ENCODE measurements around the gene SIAH1.
"Not testable (repeated sequence)": the region's sequence is repeated elsewhere in the genome, so short reads cannot be mapped to it uniquely, and the experiment has no call there.

The SIAH1 gene

DNA sequence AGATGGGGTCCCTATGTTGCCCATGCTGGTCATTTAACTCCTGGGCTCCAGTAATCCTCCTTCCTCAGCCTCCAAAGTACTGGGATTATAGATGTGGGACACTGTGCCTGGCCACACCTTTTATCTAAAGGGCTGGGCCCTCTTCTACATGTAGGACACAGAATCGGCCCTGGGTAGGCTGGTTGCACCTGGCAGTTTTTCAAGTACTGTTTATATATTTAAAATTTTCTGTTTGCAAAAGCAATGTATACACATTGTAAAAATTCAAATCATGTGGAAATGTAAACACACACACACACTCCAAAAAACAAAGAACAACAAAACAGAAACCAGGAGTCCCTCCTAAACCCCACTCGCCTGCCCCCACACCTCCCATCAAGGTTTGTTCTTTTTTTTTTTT, 28.1 kb upstream of the SIAH1 start:
- Histone ChIP-seq H3K9me3 (ENCODE audit: low read length) (peaks cover 3% of the 10 kb centered on the region), H3K4me1 (ENCODE audit: insufficient read depth, low read length) (no peaks in the 10 kb centered on the region)

DNA sequence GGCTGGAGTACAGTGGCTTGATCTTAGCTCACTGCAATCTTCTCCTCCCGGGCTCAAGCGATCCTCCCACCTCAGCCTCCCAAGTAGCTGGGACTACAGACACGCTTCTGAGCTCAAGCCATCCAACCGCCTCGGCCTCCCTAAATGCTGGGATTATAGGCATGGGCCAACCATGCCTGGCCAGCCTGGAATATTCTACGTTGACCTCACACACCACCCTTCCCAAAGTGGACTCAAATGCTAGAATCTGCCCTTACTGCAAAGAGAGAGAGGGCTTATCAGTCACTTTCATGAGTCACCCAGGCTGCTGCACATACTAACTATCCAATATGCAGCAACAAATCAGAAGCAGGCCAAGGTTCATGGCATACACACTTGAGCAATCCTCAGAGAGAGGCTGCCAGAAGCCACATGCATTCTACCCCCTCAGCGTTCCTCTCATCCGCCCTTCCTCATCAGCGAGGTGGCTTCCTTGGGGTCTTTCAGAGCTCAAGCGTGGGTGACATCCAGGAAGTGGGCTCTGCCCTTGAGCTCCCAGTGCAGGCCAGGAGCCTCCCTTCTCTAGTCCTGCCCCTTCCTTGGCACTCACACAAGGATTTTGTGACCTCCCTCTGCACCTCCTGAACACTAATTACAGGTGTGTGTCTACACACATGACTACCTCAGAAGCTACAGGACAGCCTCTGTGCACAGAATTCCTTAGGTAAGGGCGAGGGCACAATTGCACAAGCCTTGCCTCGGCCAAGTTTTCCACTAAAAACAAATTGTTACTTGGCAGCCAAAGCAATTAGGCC, 24.8 kb upstream of the SIAH1 start:
- no peaks in the 10 kb centered on the region for H3K36me3 ChIP-seq (ENCODE audit: insufficient read depth, low read length)
- H3K4me3 ChIP-seq (ENCODE audit: low read length), result no peak overlapping the region
- no peaks in the 10 kb centered on the region for H3K27me3 ChIP-seq (ENCODE audit: insufficient read depth, low read length)
- no peaks in the 10 kb centered on the region for H3K4me1 ChIP-seq (ENCODE audit: insufficient read depth, low read length)
- no peaks in the 10 kb centered on the region for H3K9me3 ChIP-seq (ENCODE audit: low read length)
- no peak overlapping the region for H2AFZ ChIP-seq (ENCODE audit: low read depth, low read length)

More for the DNA sequence above, 28.1 kb upstream of the SIAH1 start:
- H3K27me3 ChIP-seq (ENCODE audit: insufficient read depth, low read length), result no peaks in the 10 kb centered on the region
- H3K4me3 ChIP-seq (ENCODE audit: low read length), result no peak overlapping the region
- no peak overlapping the region for H2AFZ ChIP-seq (ENCODE audit: low read depth, low read length)
- no peaks in the 10 kb centered on the region for H3K36me3 ChIP-seq (ENCODE audit: insufficient read depth, low read length)

DNA sequence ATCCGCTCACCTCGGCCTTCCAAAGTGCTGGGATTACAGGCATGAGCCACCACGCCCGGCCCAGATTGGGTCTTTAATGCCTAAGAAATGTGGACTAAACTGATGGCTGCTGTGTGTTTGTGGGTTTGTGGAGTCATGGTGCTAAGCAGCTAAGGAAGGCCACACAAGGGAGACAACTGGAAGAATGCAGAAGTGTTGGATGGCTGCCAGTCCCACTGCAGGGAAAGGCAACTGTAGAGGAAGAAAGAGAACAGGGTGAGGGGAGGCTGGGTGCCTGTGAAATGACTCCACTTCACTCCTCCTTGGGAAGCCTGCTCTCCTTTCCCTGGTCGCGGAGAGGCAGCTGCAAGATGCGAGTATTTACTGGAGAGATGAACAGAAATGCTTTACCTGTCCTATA, 23.5 kb upstream of the SIAH1 start:
- no peaks in the 10 kb centered on the region for H3K27me3 ChIP-seq (ENCODE audit: insufficient read depth, low read length)
- H3K4me1 ChIP-seq (ENCODE audit: insufficient read depth, low read length), result no peaks in the 10 kb centered on the region
- no peak overlapping the region for H3K4me3 ChIP-seq (ENCODE audit: low read length)
- no peaks in the 10 kb centered on the region for H3K9me3 ChIP-seq (ENCODE audit: low read length)
- no peaks in the 10 kb centered on the region for H3K36me3 ChIP-seq (ENCODE audit: insufficient read depth, low read length)
- no peak overlapping the region for H2AFZ ChIP-seq (ENCODE audit: low read depth, low read length)

DNA sequence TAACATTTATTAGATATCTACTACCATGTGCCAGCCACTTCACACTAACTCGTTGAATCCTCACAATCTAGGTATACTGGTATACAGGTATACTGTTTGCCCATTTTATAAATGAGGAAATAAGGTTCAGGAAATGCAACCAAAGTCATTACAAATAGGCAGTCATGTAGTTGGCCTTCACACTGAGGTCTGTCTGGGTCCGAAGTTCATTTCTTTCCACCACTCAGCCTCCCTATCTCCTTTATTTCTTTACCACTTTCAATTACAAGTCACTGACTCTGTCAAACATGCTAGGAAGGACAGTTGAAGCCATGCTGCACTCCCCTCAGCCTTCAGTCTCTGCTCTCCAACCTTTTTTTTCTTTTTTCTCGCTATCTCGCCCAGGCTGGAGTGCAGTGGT, 20.7 kb upstream of the SIAH1 start:
- no peak overlapping the region for H2AFZ ChIP-seq (ENCODE audit: low read depth, low read length)
- no peaks in the 10 kb centered on the region for H3K9me3 ChIP-seq (ENCODE audit: low read length)
- H3K4me1 ChIP-seq (ENCODE audit: insufficient read depth, low read length), result no peaks in the 10 kb centered on the region
- no peaks in the 10 kb centered on the region for H3K27me3 ChIP-seq (ENCODE audit: insufficient read depth, low read length)
- H3K36me3 ChIP-seq (ENCODE audit: insufficient read depth, low read length), result no peaks in the 10 kb centered on the region
- no peak overlapping the region for H3K4me3 ChIP-seq (ENCODE audit: low read length)

DNA sequence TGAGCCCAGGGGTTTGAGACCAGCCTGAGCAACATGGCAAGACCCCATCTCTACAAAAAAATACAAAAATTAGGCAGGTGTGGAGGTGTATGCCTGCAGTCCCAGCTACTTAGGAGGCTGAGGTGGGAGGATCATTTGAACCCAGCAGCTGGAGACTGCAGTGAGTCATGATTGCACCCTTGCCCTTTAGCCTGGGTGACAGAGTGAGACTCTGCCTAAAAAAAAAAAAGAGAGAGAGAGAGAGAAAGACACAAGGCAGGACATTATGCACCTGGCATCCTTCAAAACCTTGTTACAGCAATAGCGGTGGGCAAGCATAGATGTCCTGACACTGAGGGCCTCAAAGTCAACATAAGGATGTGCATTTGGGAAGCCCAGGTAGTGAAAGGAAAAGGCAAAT, 19.9 kb upstream of the SIAH1 start:
- Histone ChIP-seq H2AFZ (ENCODE audit: low read depth, low read length) (no peak overlapping the region), H3K4me1 (ENCODE audit: insufficient read depth, low read length) (no peaks in the 10 kb centered on the region), H3K36me3 (ENCODE audit: insufficient read depth, low read length) (no peaks in the 10 kb centered on the region), H3K9me3 (ENCODE audit: low read length) (no peaks in the 10 kb centered on the region), H3K27me3 (ENCODE audit: insufficient read depth, low read length) (no peaks in the 10 kb centered on the region), H3K4me3 (ENCODE audit: low read length) (no peak overlapping the region)

DNA sequence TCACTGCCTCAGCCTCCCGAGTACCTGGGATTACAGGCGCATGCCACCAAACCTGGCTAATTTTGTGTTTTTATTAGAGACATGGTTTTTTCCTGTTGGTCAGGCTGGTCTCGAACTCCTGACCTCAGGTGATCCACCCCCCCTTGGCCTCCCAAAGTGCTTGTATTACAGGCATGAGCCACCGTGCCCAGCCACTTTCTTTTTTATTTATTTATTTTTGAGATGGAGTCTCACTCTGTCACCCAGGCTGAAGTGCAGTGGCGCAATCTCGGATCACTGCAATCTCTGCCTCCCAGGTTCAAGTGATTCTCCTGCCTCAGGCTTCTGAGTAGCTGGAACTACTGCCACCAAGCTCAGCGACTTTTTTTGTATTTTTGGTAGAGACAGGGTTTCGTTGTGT, 17.3 kb upstream of the SIAH1 start:
- not testable (repeated sequence) for H3K4me1 ChIP-seq (ENCODE audit: insufficient read depth, low read length); H3K9me3 ChIP-seq (ENCODE audit: low read length); H3K4me3 ChIP-seq (ENCODE audit: low read length); H3K27me3 ChIP-seq (ENCODE audit: insufficient read depth, low read length); H2AFZ ChIP-seq (ENCODE audit: low read depth, low read length); H3K36me3 ChIP-seq (ENCODE audit: insufficient read depth, low read length)

DNA sequence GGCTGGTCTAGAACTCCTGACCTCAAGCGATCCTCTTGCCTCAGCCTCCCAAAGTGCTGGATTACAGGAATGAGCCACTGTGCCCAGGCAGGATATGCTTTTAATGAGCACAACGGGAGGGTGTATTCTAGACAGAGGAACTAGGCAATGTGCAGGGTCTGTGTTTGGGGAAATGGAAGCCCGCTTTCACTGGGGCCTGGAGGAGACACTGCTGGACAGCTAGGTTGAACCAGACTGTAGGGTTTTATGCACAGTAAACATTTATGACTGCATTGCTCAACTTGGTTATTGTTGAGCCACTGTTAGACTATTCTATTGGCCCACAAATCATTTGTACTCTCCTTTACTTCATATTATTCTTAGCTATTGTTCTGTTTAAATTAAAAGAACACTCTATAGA, 10.2 kb upstream of the SIAH1 start:
- H2AFZ ChIP-seq (ENCODE audit: low read depth, low read length), result no peak overlapping the region
- no peaks in the 10 kb centered on the region for H3K4me1 ChIP-seq (ENCODE audit: insufficient read depth, low read length)
- H3K9me3 ChIP-seq (ENCODE audit: low read length), result no peaks in the 10 kb centered on the region
- H3K36me3 ChIP-seq (ENCODE audit: insufficient read depth, low read length), result no peaks in the 10 kb centered on the region
- no peak overlapping the region for H3K4me3 ChIP-seq (ENCODE audit: low read length)
- H3K27me3 ChIP-seq (ENCODE audit: insufficient read depth, low read length), result no peaks in the 10 kb centered on the region

DNA sequence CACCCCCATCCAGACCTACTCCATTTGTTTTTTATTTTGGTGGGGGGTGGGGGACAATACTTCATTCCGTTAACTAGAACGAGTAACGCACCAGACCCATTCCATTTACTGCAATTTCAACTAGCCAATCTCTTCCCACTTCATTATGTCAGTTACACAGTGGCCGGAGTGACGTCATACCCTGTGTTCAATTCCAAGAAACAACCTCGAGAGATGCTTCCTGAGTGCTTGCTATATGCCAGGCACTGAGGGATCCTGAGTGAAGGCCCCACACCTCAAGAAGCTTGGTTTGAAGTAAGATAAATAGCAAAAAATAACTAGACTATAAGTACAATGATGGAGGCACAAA, 9.1 kb upstream of the SIAH1 start:
- Histone ChIP-seq H3K4me1 (ENCODE audit: insufficient read depth, low read length) (no peaks in the 10 kb centered on the region), H3K27me3 (ENCODE audit: insufficient read depth, low read length) (no peaks in the 10 kb centered on the region), H2AFZ (ENCODE audit: low read depth, low read length) (no peak overlapping the region), H3K4me3 (ENCODE audit: low read length) (no peak overlapping the region), H3K9me3 (ENCODE audit: low read length) (no peaks in the 10 kb centered on the region), H3K36me3 (ENCODE audit: insufficient read depth, low read length) (no peaks in the 10 kb centered on the region)

DNA sequence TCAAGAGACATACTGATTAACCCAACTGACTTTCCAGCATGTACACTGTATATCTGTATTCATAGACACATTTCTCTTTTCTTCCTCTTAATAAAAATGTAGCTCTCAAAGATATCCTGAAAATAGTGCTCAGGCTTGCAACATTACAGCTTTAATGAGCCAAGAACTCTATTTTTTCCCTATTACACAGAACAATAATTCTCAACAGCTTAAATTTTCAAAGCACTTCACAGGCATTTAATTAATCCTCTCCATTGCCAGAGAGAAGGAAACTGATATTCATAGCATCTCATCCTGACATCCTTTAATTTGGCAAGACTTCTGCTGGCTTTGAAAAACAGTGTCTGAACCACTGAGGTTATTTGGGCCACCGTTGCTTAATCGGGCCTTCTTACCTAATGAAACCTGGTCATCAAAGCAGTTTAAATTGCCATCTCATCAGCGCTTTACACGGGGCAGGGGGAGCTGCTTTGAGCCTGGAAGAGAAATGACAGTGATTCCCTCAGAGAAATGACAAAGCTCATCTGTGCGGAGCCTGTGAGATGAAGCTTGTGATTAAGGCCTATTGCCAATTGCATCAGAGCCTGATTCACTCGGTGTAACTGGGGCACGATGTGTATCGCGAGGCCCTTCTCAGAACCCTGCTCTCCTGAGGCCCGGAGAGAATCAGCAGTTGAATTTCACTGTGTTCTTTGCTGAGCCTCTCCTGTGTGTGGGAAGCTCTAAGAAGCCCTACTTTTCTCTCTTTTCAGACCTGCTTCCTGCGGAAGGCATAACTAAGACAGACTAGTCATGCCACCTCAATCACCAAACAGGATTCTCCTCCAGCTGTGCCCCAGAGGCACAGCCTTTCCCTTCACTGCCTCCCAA, 8.5 kb upstream of the SIAH1 start:
- H2AFZ ChIP-seq (ENCODE audit: low read depth, low read length), result no peak overlapping the region
- no peaks in the 10 kb centered on the region for H3K27me3 ChIP-seq (ENCODE audit: insufficient read depth, low read length)
- no peaks in the 10 kb centered on the region for H3K9me3 ChIP-seq (ENCODE audit: low read length)
- H3K36me3 ChIP-seq (ENCODE audit: insufficient read depth, low read length), result no peaks in the 10 kb centered on the region
- no peaks in the 10 kb centered on the region for H3K4me1 ChIP-seq (ENCODE audit: insufficient read depth, low read length)
- H3K4me3 ChIP-seq (ENCODE audit: low read length), result no peak overlapping the region

DNA sequence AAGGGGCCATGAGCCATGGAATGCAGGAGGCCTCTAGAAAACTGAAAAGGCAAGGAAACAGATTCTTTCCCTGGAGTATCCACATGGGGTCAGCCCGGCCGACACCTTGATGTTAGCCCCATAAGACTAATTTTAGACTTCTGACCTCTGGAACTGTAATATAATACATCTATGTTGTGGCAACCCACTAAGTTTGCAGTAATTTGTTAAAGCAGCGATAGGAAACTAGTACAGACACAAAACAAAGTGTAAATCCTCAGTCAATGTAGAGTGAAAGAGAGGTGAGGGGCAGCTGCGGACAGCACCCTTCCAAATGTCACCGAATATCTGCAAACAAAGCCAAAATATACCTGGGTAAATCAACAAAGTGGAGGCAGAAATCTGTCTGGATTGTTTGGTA, 7.2 kb upstream of the SIAH1 start:
- no peak overlapping the region for H3K4me3 ChIP-seq (ENCODE audit: low read length)
- H3K9me3 ChIP-seq (ENCODE audit: low read length), result no peaks in the 10 kb centered on the region
- no peaks in the 10 kb centered on the region for H3K36me3 ChIP-seq (ENCODE audit: insufficient read depth, low read length)
- H2AFZ ChIP-seq (ENCODE audit: low read depth, low read length), result no peak overlapping the region
- H3K27me3 ChIP-seq (ENCODE audit: insufficient read depth, low read length), result no peaks in the 10 kb centered on the region
- no peaks in the 10 kb centered on the region for H3K4me1 ChIP-seq (ENCODE audit: insufficient read depth, low read length)

DNA sequence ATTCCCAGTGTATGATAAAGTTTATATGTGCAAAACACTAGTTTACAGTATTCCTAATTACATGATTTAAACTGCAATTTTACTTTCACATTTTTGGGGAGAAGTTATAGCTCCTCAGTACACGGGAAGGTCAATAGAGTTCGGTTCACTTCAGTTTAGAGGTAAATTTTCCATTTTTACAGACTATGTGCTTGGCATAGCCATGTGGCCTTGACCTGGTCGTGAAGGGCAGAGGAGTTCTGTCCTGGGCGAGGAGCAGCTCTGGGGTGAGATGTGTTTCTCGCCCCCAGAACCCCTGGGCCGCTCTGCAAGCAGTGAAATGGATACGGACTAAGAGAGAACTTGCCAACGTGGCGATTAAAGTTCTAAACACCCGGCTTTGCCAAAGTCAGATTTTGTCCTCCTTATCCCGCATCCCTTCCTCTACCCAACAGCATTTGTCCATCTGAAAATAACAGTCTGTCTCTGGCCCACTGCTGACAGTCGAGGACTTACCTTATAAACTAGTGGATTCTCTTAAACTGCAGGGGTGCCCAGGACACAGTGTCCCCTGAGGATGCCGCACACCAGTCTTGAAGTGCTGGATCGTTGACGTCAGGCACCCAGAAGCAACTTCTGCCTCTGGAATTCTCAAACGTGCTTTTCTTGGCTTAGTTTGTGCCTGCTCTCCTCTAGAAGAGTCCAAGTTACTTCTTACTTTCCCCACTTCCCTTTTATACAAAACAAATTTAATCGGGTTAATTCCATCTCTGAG, 1.5 kb upstream of the SIAH1 start:
- H3K27me3 ChIP-seq (ENCODE audit: insufficient read depth, low read length), result no peaks in the 10 kb centered on the region
- H3K36me3 ChIP-seq (ENCODE audit: insufficient read depth, low read length), result no peaks in the 10 kb centered on the region
- H2AFZ ChIP-seq (ENCODE audit: low read depth, low read length), result no peak overlapping the region
- no peak overlapping the region for H3K4me3 ChIP-seq (ENCODE audit: low read length)
- peaks cover 6% of the 10 kb centered on the region for H3K4me1 ChIP-seq (ENCODE audit: insufficient read depth, low read length)
- H3K9me3 ChIP-seq (ENCODE audit: low read length), result no peaks in the 10 kb centered on the region

DNA sequence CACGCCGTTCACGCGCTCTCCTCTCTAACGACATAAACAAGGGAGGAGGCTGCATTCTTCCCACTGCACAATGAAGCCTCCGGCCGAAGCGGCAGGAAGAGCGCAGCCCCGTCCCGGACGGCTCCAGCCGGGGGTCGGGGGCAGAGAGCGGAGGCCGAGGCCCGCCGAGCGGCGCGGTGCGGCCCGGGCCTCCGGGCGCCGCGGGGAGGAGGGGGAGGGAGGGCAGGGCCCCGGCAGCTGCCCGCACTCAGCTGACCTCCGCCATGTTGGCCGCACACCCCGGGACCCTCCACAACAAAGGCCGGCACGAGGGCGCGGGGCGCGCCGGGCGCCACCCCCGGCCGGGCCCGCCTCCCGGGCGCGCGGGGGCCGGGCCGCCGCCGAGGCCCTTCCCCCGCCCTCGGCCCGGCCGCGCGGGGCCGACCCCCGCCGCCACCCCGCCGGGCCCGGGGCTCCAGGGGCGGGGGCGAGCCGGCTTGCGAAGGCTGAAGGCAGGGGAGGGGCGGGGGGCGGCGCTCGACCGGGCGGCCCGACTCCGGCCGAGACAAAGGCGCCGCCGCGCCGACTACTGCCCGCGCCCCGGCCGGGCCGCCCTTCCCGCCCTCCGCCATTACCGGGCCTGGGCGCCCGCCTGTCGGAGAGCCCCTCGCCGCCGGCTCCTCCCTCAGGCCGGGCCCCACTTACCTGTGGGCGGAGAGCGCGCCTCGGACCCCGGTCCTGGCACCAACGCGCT, 527 bp downstream of the SIAH1 start:
- Histone ChIP-seq H3K27me3 (ENCODE audit: insufficient read depth, low read length) (no peaks in the 10 kb centered on the region), H3K9me3 (ENCODE audit: low read length) (peaks cover 3% of the 10 kb centered on the region), H3K4me1 (ENCODE audit: insufficient read depth, low read length) (peaks cover 6% of the 10 kb centered on the region), H2AFZ (ENCODE audit: low read depth, low read length) (peak overlapping the region; percentile 89), H3K4me3 (ENCODE audit: low read length) (peak overlapping the region; percentile 91), H3K36me3 (ENCODE audit: insufficient read depth, low read length) (no peaks in the 10 kb centered on the region)
